Left ventricle myocardium inferior (tissue), 1 donor: Measurements from ENCODE around the gene IL32. TPM values are rescaled to one million over a fixed set of nuclear protein-coding genes. Genes with fewer than 3 reads are reported as not detected.

Experiments
- DNase-seq: peaks from one replicate; pipeline ENCODE4 v3.0.0-alpha.2; 2020
- H3K27ac ChIP-seq: fragments of 200-600 bp; replicated peaks from 2 replicates; pipeline ENCODE4 v1.8.0; 2021
- H3K27me3 ChIP-seq: fragments of 200-600 bp; 2 replicates; pipeline ENCODE4 v1.8.0; 2021; ENCODE audit warnings: low read depth
- H3K36me3 ChIP-seq: fragments of 200-600 bp; 2 replicates; pipeline ENCODE4 v1.8.0; 2021
- H3K4me1 ChIP-seq: fragments of 200-600 bp; 2 replicates; pipeline ENCODE4 v1.8.0; 2021
- H3K4me3 ChIP-seq: fragments of 200-600 bp; 2 replicates; pipeline ENCODE4 v1.8.0; 2021; ENCODE audit warnings: mild to moderate bottlenecking, moderate library complexity
- H3K9me3 ChIP-seq: fragments of 200-600 bp; replicated peaks from 2 replicates; pipeline ENCODE4 v1.8.0; 2021
- intact Hi-C: fragments of 100-400 bp; cut with micrococcal nuclease; formaldehyde crosslinking; loops from one replicate; pipeline ENCODE4 v1.11.0; 2022
- long read RNA-seq: library from polyadenylated mRNA; unstranded; transcript quantifications from one replicate; pipeline ENCODE4 v2.0.0, GENCODE V29; 2021
- total RNA-seq: library from RNA; stranded (reverse); fragmentation: NEBNext Ultra II Directional; extraction: Animal tissue kit (Norgen Biotek cat#: 25700); gene quantifications from one replicate; pipeline ENCODE4 v1.2.1, GENCODE V29; 2021
- TF ChIP-seq, protein P1 (sequence below): fragments of 200-600 bp; IDR thresholded peaks from 2 replicates; pipeline ENCODE4 v1.8.0; 2021; ENCODE audit warnings: antibody characterized with exemption, mild to moderate bottlenecking, borderline replicate concordance
- donor health status: DM: no; HTN: yes; CAD: no; lungs with severe emphysema.

Gene IL32, protein sequence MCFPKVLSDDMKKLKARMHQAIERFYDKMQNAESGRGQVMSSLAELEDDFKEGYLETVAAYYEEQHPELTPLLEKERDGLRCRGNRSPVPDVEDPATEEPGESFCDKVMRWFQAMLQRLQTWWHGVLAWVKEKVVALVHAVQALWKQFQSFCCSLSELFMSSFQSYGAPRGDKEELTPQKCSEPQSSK
- 36.3 TPM for total RNA-seq
- long read RNA-seq, transcript IL32-202 (7 exons, 1,105 nt) = major isoform, 9 of 22 reads
- long read RNA-seq, partial matches to known transcripts = 1 of 22 reads
- long read RNA-seq, other reads (novel, unspliced or antisense) = 2 of 22 reads

DNA sequence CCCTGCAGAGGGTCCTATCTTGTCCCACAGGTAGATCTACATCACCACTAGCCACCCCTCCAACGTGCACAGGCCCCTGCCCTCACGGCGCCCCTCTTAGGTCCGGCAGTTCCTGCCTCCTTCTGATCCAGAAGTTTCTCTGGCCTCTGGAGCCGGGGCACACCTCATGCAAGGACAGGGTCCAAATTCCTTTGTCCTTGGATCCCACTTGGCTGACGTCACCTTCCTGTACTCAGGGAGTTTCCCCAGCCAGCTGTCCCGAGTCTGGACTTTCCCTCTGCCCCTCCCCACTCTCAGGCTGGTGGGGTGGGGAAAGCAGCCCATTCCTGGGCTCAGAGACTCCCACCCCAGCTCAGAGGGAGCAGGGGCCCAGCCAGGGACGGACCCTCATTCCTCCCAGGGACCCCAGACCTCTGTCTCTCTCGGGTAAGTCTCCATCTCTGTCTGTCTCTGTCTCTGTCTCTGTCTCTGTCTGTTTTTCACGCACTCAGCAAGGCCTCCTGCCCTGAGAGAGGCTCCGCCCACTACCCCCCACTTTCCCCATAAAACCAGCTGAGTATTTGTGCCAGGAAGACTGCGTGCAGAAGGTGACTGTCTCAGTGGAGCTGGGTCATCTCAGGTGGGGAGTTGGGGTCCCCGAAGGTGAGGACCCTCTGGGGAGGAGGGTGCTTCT lies at the start of gene IL32:
Gene IL32, plus strand, starts transcription at position 572 of the 673 bp plus-strand sequence. CDS start 172 bp downstream, outside the sequence.
- peaks cover 9% of the 10 kb centered on the region for H3K36me3 ChIP-seq
- no peaks in the 10 kb centered on the region for H3K9me3 ChIP-seq
- peak; percentile 61 for DNase-seq
- peak within 1 kb of the TSS; percentile 80 for H3K27ac ChIP-seq
- intact Hi-C loops = no loop called here
- peaks cover 38% of the 10 kb centered on the region for H3K4me1 ChIP-seq
- no peaks in the 10 kb centered on the region for H3K27me3 ChIP-seq
- TF ChIP-seq, protein P1, sequence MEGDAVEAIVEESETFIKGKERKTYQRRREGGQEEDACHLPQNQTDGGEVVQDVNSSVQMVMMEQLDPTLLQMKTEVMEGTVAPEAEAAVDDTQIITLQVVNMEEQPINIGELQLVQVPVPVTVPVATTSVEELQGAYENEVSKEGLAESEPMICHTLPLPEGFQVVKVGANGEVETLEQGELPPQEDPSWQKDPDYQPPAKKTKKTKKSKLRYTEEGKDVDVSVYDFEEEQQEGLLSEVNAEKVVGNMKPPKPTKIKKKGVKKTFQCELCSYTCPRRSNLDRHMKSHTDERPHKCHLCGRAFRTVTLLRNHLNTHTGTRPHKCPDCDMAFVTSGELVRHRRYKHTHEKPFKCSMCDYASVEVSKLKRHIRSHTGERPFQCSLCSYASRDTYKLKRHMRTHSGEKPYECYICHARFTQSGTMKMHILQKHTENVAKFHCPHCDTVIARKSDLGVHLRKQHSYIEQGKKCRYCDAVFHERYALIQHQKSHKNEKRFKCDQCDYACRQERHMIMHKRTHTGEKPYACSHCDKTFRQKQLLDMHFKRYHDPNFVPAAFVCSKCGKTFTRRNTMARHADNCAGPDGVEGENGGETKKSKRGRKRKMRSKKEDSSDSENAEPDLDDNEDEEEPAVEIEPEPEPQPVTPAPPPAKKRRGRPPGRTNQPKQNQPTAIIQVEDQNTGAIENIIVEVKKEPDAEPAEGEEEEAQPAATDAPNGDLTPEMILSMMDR = no peak
- H3K4me3 ChIP-seq = peak within 1 kb of the TSS; percentile 69

DNA sequence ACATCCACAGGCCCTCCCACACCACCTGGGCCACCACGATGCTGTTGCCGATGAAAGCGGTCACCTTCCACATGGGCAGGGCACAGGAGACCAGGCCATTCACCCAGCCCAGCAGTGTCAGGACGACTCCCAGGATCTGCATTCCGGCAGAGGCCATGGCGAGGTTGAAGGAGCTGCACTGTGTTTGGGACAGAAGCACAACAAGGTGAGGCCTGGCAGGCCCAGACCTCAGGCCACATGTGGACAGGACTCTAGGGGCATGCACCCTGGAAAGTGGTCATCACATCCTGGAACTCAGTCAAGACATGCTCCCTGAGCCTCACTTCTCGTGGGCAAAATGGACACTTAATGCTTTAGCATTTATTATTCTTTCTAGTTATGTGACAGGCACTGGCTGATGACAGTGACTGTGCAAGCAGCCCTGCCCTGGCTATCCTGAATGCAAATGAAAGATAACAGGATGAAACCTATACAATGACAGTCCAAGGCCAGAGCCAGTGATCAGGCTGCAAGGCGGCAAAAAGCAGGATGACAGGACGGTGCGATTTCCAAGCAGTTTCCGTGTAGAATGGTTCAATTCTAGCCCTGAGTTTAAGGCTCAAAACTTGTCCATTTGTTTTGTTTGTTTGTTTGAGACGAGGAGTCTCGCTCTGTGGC lies 49.4 kb upstream of the IL32 start:
- Histone ChIP-seq H3K27ac (no peak overlapping the region), H3K9me3 (no peaks in the 10 kb centered on the region), H3K4me1 (peaks cover 24% of the 10 kb centered on the region), H3K4me3 (no peak overlapping the region), H3K36me3 (no peaks in the 10 kb centered on the region), H3K27me3 (peaks cover 79% of the 10 kb centered on the region)
- intact Hi-C loops = no loop called here
- DNase-seq = no peak
- TF ChIP-seq, protein P1 = no peak

DNA sequence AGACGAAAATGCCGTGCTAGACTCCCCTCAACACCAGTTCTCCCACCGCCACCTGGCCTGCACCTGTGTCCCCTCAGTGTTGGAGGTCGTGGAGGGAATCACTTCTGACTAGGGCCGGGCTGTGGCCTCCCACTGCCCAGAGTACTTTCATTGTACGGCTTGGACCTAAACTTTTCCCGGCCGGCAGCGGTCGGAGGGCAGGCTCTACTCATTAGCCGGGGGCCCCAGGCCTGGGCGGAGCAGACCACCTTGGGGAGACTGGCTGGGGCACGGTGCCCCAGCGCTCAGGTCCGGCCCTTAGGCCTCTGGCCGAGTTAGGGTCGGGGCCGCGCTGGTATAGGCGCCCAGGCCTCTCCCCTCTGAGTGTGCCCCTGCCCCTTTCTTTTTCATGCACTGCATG lies 48.1 kb upstream of the IL32 start:
- peaks cover 66% of the 10 kb centered on the region for H3K27me3 ChIP-seq
- no peak overlapping the region for H3K27ac ChIP-seq
- intact Hi-C loops = no loop called here
- DNase-seq = no peak
- TF ChIP-seq, protein P1 = no peak
- no peaks in the 10 kb centered on the region for H3K9me3 ChIP-seq
- no peak overlapping the region for H3K4me3 ChIP-seq
- H3K4me1 ChIP-seq = peaks cover 37% of the 10 kb centered on the region
- peaks cover 5% of the 10 kb centered on the region for H3K36me3 ChIP-seq

DNA sequence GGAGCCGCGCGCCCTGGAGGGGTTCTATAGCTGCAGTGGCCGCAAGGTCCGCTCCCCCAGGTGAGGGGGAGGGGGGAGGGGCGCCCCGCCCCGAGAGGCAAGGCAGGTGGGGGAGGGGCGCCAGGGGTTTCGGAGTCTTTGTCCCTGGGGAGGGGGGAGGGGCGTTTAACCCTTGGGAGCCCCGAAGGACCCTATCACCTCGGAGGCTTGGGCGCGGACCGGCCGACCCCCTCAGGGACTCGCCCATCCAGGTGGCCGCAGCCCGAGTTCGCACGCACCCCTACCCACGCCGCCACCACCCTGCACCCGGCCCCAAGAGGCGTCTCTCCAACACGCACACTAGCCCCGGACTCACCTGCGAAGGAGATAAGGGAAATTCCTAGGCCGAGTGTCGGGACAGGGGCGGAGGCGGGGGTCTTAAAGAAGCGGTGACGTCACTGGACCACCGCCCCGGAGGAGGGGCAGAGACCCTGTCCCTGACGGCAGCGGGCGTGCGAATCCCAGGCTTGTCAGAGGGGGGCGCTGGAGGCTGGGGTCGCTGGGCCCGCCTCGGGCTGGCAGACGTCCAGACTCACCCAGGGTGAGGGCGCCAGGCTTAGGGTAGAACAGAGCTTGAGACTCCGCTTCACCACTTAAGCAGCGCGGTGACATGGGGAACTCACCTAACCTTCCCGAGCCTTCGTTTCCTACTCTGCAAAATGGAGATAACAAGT lies 47.5 kb upstream of the IL32 start, which contains the start of gene CLDN6:
Gene CLDN6, minus strand, starts transcription at position 390 of the 713 bp plus-strand sequence. CDS start 2,162 bp downstream, outside the sequence.
- intact Hi-C loops = no loop called here
- Histone ChIP-seq H3K9me3 (no peaks in the 10 kb centered on the region), H3K4me3 (no peak within 1 kb of the TSS), H3K36me3 (peaks cover 5% of the 10 kb centered on the region), H3K4me1 (peaks cover 43% of the 10 kb centered on the region), H3K27ac (no peak within 1 kb of the TSS), H3K27me3 (peaks cover 59% of the 10 kb centered on the region)
- TF ChIP-seq, protein P1 = no peak
- DNase-seq = no peak
